Pancreas (tissue), 10 donors: ENCODE results near the gene ATG9B. TPM values are rescaled to one million over a fixed set of nuclear protein-coding genes. Genes with fewer than 3 reads are reported as not detected.

Experiments
- ATAC-seq, 4 donors: fragments of 200-7000 bp; cut with Tn5 transposase; one replicate each; pipeline versions ENCODE4 v1.8.0 to v1.9.1; 2020; ENCODE audit warnings: mild to moderate bottlenecking in 4 of 4, moderate library complexity in 4 of 4
- DNase-seq, 6 donors: peaks; one replicate each; pipeline ENCODE4 v3.0.0-alpha.2; 2020
- FAIRE-seq: peaks from 2 replicates; lab custom pipeline; 2012; peaks lifted over from hg19 to GRCh38; lab: Jason Lieb, UNC
- H3K27ac ChIP-seq, 4 donors: fragments of 200-600 bp; sonication (generic); 1 replicate in 3 of 4; 2 replicates in 1 of 4; pipeline versions ENCODE4 v1.5.0 to v1.8.0; 2020
- H3K27me3 ChIP-seq, 4 donors: fragments of 200-600 bp; one replicate each; pipeline ENCODE4 v1.8.0; 2021
- H3K36me3 ChIP-seq, 3 donors: fragments of 200-600 bp; sonication (generic) in 1 of 3; one replicate each; pipeline versions ENCODE4 v1.5.0 to v1.8.0; 2020 to 2021
- H3K4me1 ChIP-seq, 3 donors: fragments of 200-600 bp; one replicate each; pipeline ENCODE4 v1.8.0; 2021
- H3K4me3 ChIP-seq, 4 donors: fragments of 200-600 bp; sonication (generic) in 2 of 4; one replicate each; pipeline versions ENCODE4 v1.5.0 to v1.8.0; 2020 to 2021
- H3K9me3 ChIP-seq, 4 donors: fragments of 200-600 bp; one replicate each; pipeline ENCODE4 v1.8.0; 2021
- WGBS, 2 donors: extraction: QIAGEN DNeasy Blood & Tissue Kit; methylation state at CpG; one replicate each; pipeline ENCODE4 v1.1.7; 2013; 5-methylcytosine and 5-hydroxymethylcytosine counted together
- intact Hi-C, 3 donors: fragments of 100-400 bp; cut with DNase I; formaldehyde crosslinking; loops; one replicate each; pipeline versions ENCODE4 v1.11.1 to v1.14.2; 2022
- polyA plus RNA-seq, 2 donors: library from polyadenylated mRNA; stranded (reverse); fragments of 200-250 nt; gene quantifications; one replicate each; pipeline ENCODE4 v1.2.3, GENCODE V29; 2013
- total RNA-seq, 6 donors: library from RNA; stranded (reverse); fragmentation: NEBNext Ultra II Directional in 4 of 6; extraction: Animal tissue kit (Norgen Biotek cat#: 25700) in 4 of 6; gene quantifications; one replicate each; pipeline versions ENCODE4 v1.2.1 to v1.2.4, GENCODE V29; 2021 to 2023
- TF ChIP-seq, protein P1 (sequence below), 4 donors: fragments of 200-600 bp; sonication (generic) in 3 of 4; IDR thresholded peaks; one replicate each; pipeline versions ENCODE4 v1.5.0 to v1.8.0; 2021; ENCODE audit warnings: antibody characterized with exemption in 4 of 4
- donor health status: healthy with polysubstance abuse.
- donor health status: DM: no; HTN: no; CAD: no; lungs with moderate emphysema.
- donor health status: DM: no; HTN: no; CAD: no.
- donor health status: control.
- donor health status: control.
- donor health status: Bipolar disorder and iron deficiency.
- donor health status: DM: yes; HTN: yes; CAD: no.
- donor health status: DM: no; HTN: no; CAD: no.
- donor health status: DM: no; HTN: no; CAD: no.
- donor health status: DM: yes; HTN: yes; CAD: no.

ATG9B gene
- total and polyA plus RNA-seq, 8 donors = 0.06 to 1.5 (median 0.28) TPM; not detected in 1

- Histone ChIP-seq H3K4me1 (no peaks in the 10 kb centered on the region), H3K27me3 (no peaks in the 10 kb centered on the region), H3K27ac (no peak overlapping the region), H3K4me3 (no peak overlapping the region), H3K9me3 (no peaks in the 10 kb centered on the region), H3K36me3 (no peaks in the 10 kb centered on the region)
- FAIRE-seq (no peak), DNase-seq (peak in 1 of 6 donors; percentile 54), ATAC-seq (peak in 2 of 4 donors; percentile 36 to 44)
- WGBS, 2 donors = 69 to 74% methylated on average over 16 of the region's 16 CpGs
- intact Hi-C loops = no loop called here
- TF ChIP-seq, protein P1, sequence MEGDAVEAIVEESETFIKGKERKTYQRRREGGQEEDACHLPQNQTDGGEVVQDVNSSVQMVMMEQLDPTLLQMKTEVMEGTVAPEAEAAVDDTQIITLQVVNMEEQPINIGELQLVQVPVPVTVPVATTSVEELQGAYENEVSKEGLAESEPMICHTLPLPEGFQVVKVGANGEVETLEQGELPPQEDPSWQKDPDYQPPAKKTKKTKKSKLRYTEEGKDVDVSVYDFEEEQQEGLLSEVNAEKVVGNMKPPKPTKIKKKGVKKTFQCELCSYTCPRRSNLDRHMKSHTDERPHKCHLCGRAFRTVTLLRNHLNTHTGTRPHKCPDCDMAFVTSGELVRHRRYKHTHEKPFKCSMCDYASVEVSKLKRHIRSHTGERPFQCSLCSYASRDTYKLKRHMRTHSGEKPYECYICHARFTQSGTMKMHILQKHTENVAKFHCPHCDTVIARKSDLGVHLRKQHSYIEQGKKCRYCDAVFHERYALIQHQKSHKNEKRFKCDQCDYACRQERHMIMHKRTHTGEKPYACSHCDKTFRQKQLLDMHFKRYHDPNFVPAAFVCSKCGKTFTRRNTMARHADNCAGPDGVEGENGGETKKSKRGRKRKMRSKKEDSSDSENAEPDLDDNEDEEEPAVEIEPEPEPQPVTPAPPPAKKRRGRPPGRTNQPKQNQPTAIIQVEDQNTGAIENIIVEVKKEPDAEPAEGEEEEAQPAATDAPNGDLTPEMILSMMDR (IDR thresholded peaks at IDR 0.05) = no peak
Measured at GRCh38 chr7:150965273-150965830, 58.9 kb downstream of the ATG9B start.

Other genes with a start within 250 kb of the ATG9B start
- gene TMEM176B, start 224.1 kb downstream of the ATG9B start, total RNA-seq = 10 to 100 TPM; 20.9 to 41.2 (median 30.5) TPM
- 10 to 100 TPM; 16.4 to 83.9 TPM for gene TMEM176B, start 224.1 kb downstream of the ATG9B start, polyA plus RNA-seq
- 10 to 100 TPM; 13.8 to 27.7 (median 17.7) TPM for gene TMEM176A, start 223.7 kb downstream of the ATG9B start, total RNA-seq
- 10 to 100 TPM; 17.4 to 66.9 TPM for gene TMEM176A, start 223.7 kb downstream of the ATG9B start, polyA plus RNA-seq
- gene AOC1, start 172.0 kb downstream of the ATG9B start, total RNA-seq = 1 to 10 TPM in 1 of 6 donors, under 1 TPM in 5; 0.12 to 7.1 (median 0.46) TPM
- gene AOC1, start 172.0 kb downstream of the ATG9B start, polyA plus RNA-seq = under 1 TPM; 0.21 to 0.30 TPM
- gene KCNH2, start 46.2 kb downstream of the ATG9B start, total RNA-seq = 1 to 10 TPM; 1.4 to 4.4 (median 3.0) TPM
- 10 to 100 TPM in 1 of 2 donors, 1 to 10 TPM in 1; 7.4 to 27.9 TPM for gene KCNH2, start 46.2 kb downstream of the ATG9B start, polyA plus RNA-seq
- gene NOS3, start 33.5 kb downstream of the ATG9B start, total RNA-seq = 1 to 10 TPM; 1.0 to 5.1 (median 3.1) TPM
- 10 to 100 TPM in 1 of 2 donors, 1 to 10 TPM in 1; 6.0 to 12.5 TPM for gene NOS3, start 33.5 kb downstream of the ATG9B start, polyA plus RNA-seq
- 10 to 100 TPM in 3 of 6 donors, 1 to 10 TPM in 3; 6.1 to 18.5 (median 10.1) TPM for gene ABCB8, start 4.0 kb upstream of the ATG9B start, total RNA-seq
- 10 to 100 TPM; 23.6 to 29.0 TPM for gene ABCB8, start 4.0 kb upstream of the ATG9B start, polyA plus RNA-seq
- gene ASIC3, start 24.0 kb upstream of the ATG9B start, total RNA-seq = 1 to 10 TPM in 1 of 6 donors, under 1 TPM in 5; 0.47 to 2.1 (median 0.71) TPM
- gene ASIC3, start 24.0 kb upstream of the ATG9B start, polyA plus RNA-seq = 1 to 10 TPM; 7.0 to 8.7 TPM
- 1 to 10 TPM; 3.7 to 7.0 (median 4.8) TPM for gene CDK5, start 33.4 kb upstream of the ATG9B start, total RNA-seq
- 1 to 10 TPM; 4.6 to 7.8 TPM for gene CDK5, start 33.4 kb upstream of the ATG9B start, polyA plus RNA-seq
- 100 to 1,000 TPM in 1 of 6 donors, 10 to 100 TPM in 5; 69.2 to 117 (median 85.5) TPM for gene SLC4A2, start 35.1 kb upstream of the ATG9B start, total RNA-seq
- 100 to 1,000 TPM; 188 to 211 TPM for gene SLC4A2, start 35.1 kb upstream of the ATG9B start, polyA plus RNA-seq
- gene FASTK, start 56.3 kb upstream of the ATG9B start, total RNA-seq = 10 to 100 TPM; 23.5 to 51.1 (median 35.9) TPM
- 100 to 1,000 TPM; 178 to 265 TPM for gene FASTK, start 56.3 kb upstream of the ATG9B start, polyA plus RNA-seq
- gene TMUB1, start 59.0 kb upstream of the ATG9B start, total RNA-seq = 10 to 100 TPM; 34.5 to 49.8 (median 39.3) TPM
- gene TMUB1, start 59.0 kb upstream of the ATG9B start, polyA plus RNA-seq = 100 to 1,000 TPM in 1 of 2 donors, 10 to 100 TPM in 1; 52.8 to 103 TPM
- 10 to 100 TPM; 41.5 to 81.0 (median 54.7) TPM for gene AGAP3, start 62.0 kb upstream of the ATG9B start, total RNA-seq
- 10 to 100 TPM; 89.8 to 93.9 TPM for gene AGAP3, start 62.0 kb upstream of the ATG9B start, polyA plus RNA-seq
- gene GBX1, start 143.2 kb upstream of the ATG9B start, total RNA-seq = not detected
- not detected for gene GBX1, start 143.2 kb upstream of the ATG9B start, polyA plus RNA-seq
- not detected for gene ASB10, start 162.8 kb upstream of the ATG9B start, total RNA-seq
- gene ASB10, start 162.8 kb upstream of the ATG9B start, polyA plus RNA-seq = not detected
- not detected for gene H2BK1, start 186.0 kb upstream of the ATG9B start, total RNA-seq
- gene H2BK1, start 186.0 kb upstream of the ATG9B start, polyA plus RNA-seq = not detected
- 10 to 100 TPM in 4 of 6 donors, 1 to 10 TPM in 2; 7.1 to 13.6 (median 11.9) TPM for gene ABCF2, start 202.7 kb upstream of the ATG9B start, total RNA-seq
- 10 to 100 TPM in 1 of 2 donors, 1 to 10 TPM in 1; 9.7 to 10.9 TPM for gene ABCF2, start 202.7 kb upstream of the ATG9B start, polyA plus RNA-seq
- 10 to 100 TPM; 12.8 to 27.9 (median 18.9) TPM for gene CHPF2, start 208.0 kb upstream of the ATG9B start, total RNA-seq
- 10 to 100 TPM; 35.3 to 38.6 TPM for gene CHPF2, start 208.0 kb upstream of the ATG9B start, polyA plus RNA-seq
- 10 to 100 TPM; 13.0 to 30.8 (median 15.3) TPM for gene SMARCD3, start 224.2 kb upstream of the ATG9B start, total RNA-seq
- gene SMARCD3, start 224.2 kb upstream of the ATG9B start, polyA plus RNA-seq = 10 to 100 TPM; 46.6 to 69.9 TPM